ENCODE measurements around the gene ROBO1.

Gene ROBO1

GRCh38 chr3:78951342-78951945 is 816.4 kb downstream of the ROBO1 start:
- H3K4me2 ChIP-seq (ENCODE audit: insufficient read depth, low read length) = no peak overlapping the region

GRCh38 chr3:78941587-78941986 is 826.2 kb downstream of the ROBO1 start:
- Histone ChIP-seq H2AFZ (ENCODE audit: low read depth, low read length) (no peak overlapping the region), H3K27me3 (ENCODE audit: insufficient read depth, low read length, poor library complexity) (no peaks in the 10 kb centered on the region), H3K9ac (ENCODE audit: low read depth, low read length) (no peak overlapping the region), H3K4me3 (ENCODE audit: low read depth in 1 of 2, low read length in 2 of 2) (no peak overlapping the region), H3K79me2 (ENCODE audit: insufficient read depth, low read length) (no peaks in the 10 kb centered on the region), H3K27ac (ENCODE audit: low read length) (no peak overlapping the region), H3K4me2 (ENCODE audit: insufficient read depth, low read length) (no peak overlapping the region), H3K9me3 (ENCODE audit: insufficient read depth, low read length, severe bottlenecking) (no peaks in the 10 kb centered on the region), H4K20me1 (ENCODE audit: insufficient read depth, low read length) (no peaks in the 10 kb centered on the region), H3K4me1 (ENCODE audit: insufficient read depth, low read length) (no peaks in the 10 kb centered on the region), H3K36me3 (ENCODE audit: insufficient read depth, low read length) (no peaks in the 10 kb centered on the region)
- TF ChIP-seq EZH2 (IDR thresholded peaks at IDR 0.05; ENCODE audit: borderline replicate concordance, low read depth, low read length, severe bottlenecking) (no peak), CTCF (IDR thresholded peaks at IDR 0.05; ENCODE audit: borderline replicate concordance, extremely low read depth, low read length, poor library complexity, severe bottlenecking) (no peak)
- DNase-seq (no peak), ATAC-seq (ENCODE audit: insufficient read depth, low read depth) (no peak)

More at GRCh38 chr3:78951342-78951945, 816.4 kb downstream of the ROBO1 start:
- Histone ChIP-seq H3K27me3 (ENCODE audit: insufficient read depth, low read length, poor library complexity) (no peaks in the 10 kb centered on the region), H3K4me1 (ENCODE audit: insufficient read depth, low read length) (no peaks in the 10 kb centered on the region), H3K36me3 (ENCODE audit: insufficient read depth, low read length) (no peaks in the 10 kb centered on the region), H2AFZ (ENCODE audit: low read depth, low read length) (no peak overlapping the region), H3K79me2 (ENCODE audit: insufficient read depth, low read length) (no peaks in the 10 kb centered on the region), H3K9me3 (ENCODE audit: insufficient read depth, low read length, severe bottlenecking) (no peaks in the 10 kb centered on the region), H3K27ac (ENCODE audit: low read length) (no peak overlapping the region), H3K4me3 (ENCODE audit: low read depth in 1 of 2, low read length in 2 of 2) (no peak overlapping the region), H3K9ac (ENCODE audit: low read depth, low read length) (no peak overlapping the region), H4K20me1 (ENCODE audit: insufficient read depth, low read length) (no peaks in the 10 kb centered on the region)
- ATAC-seq (ENCODE audit: insufficient read depth, low read depth) (no peak), DNase-seq (no peak)
- TF ChIP-seq CTCF (IDR thresholded peaks at IDR 0.05; ENCODE audit: borderline replicate concordance, extremely low read depth, low read length, poor library complexity, severe bottlenecking) = no peak

- no peak overlapping the region for H3K4me3 ChIP-seq (ENCODE audit: low read depth in 1 of 2, low read length in 2 of 2)
- ATAC-seq (ENCODE audit: insufficient read depth, low read depth) (no peak), DNase-seq (no peak)
- no peaks in the 10 kb centered on the region for H3K27me3 ChIP-seq (ENCODE audit: insufficient read depth, low read length, poor library complexity)
- no peaks in the 10 kb centered on the region for H4K20me1 ChIP-seq (ENCODE audit: insufficient read depth, low read length)
- H2AFZ ChIP-seq (ENCODE audit: low read depth, low read length) = no peak overlapping the region
- H3K4me2 ChIP-seq (ENCODE audit: insufficient read depth, low read length) = no peak overlapping the region
- no peaks in the 10 kb centered on the region for H3K9me3 ChIP-seq (ENCODE audit: insufficient read depth, low read length, severe bottlenecking)
- no peaks in the 10 kb centered on the region for H3K4me1 ChIP-seq (ENCODE audit: insufficient read depth, low read length)
- H3K9ac ChIP-seq (ENCODE audit: low read depth, low read length) = no peak overlapping the region
- H3K27ac ChIP-seq (ENCODE audit: low read length) = no peak overlapping the region
- TF ChIP-seq CTCF (IDR thresholded peaks at IDR 0.05; ENCODE audit: borderline replicate concordance, extremely low read depth, low read length, poor library complexity, severe bottlenecking) (no peak), EZH2 (IDR thresholded peaks at IDR 0.05; ENCODE audit: borderline replicate concordance, low read depth, low read length, severe bottlenecking) (no peak)
- H3K79me2 ChIP-seq (ENCODE audit: insufficient read depth, low read length) = no peaks in the 10 kb centered on the region
- no peaks in the 10 kb centered on the region for H3K36me3 ChIP-seq (ENCODE audit: insufficient read depth, low read length)
Observed at GRCh38 chr3:78940626-78941025, 827.2 kb downstream of the ROBO1 start.

GRCh38 chr3:78940128-78940527 is 827.7 kb downstream of the ROBO1 start:
- ATAC-seq (ENCODE audit: insufficient read depth, low read depth) (no peak), DNase-seq (no peak)
- TF ChIP-seq CTCF (IDR thresholded peaks at IDR 0.05; ENCODE audit: borderline replicate concordance, extremely low read depth, low read length, poor library complexity, severe bottlenecking) (no peak), EZH2 (IDR thresholded peaks at IDR 0.05; ENCODE audit: borderline replicate concordance, low read depth, low read length, severe bottlenecking) (no peak)
- Histone ChIP-seq H3K9ac (ENCODE audit: low read depth, low read length) (no peak overlapping the region), H3K9me3 (ENCODE audit: insufficient read depth, low read length, severe bottlenecking) (no peaks in the 10 kb centered on the region), H3K36me3 (ENCODE audit: insufficient read depth, low read length) (no peaks in the 10 kb centered on the region), H3K4me1 (ENCODE audit: insufficient read depth, low read length) (no peaks in the 10 kb centered on the region), H3K27me3 (ENCODE audit: insufficient read depth, low read length, poor library complexity) (no peaks in the 10 kb centered on the region), H2AFZ (ENCODE audit: low read depth, low read length) (no peak overlapping the region), H3K27ac (ENCODE audit: low read length) (no peak overlapping the region), H4K20me1 (ENCODE audit: insufficient read depth, low read length) (no peaks in the 10 kb centered on the region), H3K4me3 (ENCODE audit: low read depth in 1 of 2, low read length in 2 of 2) (no peak overlapping the region), H3K4me2 (ENCODE audit: insufficient read depth, low read length) (no peak overlapping the region), H3K79me2 (ENCODE audit: insufficient read depth, low read length) (no peaks in the 10 kb centered on the region)
